ENCODE results near the gene UTP14C. TPM values are rescaled to one million over a fixed set of nuclear protein-coding genes. Genes with fewer than 3 reads are reported as not detected.

The UTP14C gene
- total RNA-seq: 10 to 100 TPM in 1 of 4 donors, 1 to 10 TPM in 3; 6.3 to 11.8 (median 8.5) TPM

GRCh38 chr13:52024481-52024880 is at the start of gene UTP14C:
TSS of gene UTP14C (plus strand) at chr13:52024691. CDS start at chr13:52028805, 4,114 bp downstream.
- WGBS, 2 donors: 63 to 71% methylated on average over 3 of the region's 3 CpGs
- Histone ChIP-seq H3K27ac (no peak within 1 kb of the TSS), H3K4me3 (no peak within 1 kb of the TSS), H3K4me1 (no peaks in the 10 kb centered on the region), H3K9me3 (peaks cover 0 to 2% (median 0%) of the 10 kb centered on the region in 3 donors), H3K27me3 (no peaks in the 10 kb centered on the region), H3K36me3 (peaks cover 0 to 94% (median 14%) of the 10 kb centered on the region in 3 donors)
- TF ChIP-seq POLR2A (IDR thresholded peaks at IDR 0.05) (no peak), CTCF (IDR thresholded peaks at IDR 0.05) (no peak)
- no peak for DNase-seq
- intact Hi-C loops (cut with DNase I): no loop called here

- no peaks in the 10 kb centered on the region for H3K27me3 ChIP-seq
- no peak for DNase-seq
- WGBS, 2 donors: 14 to 35% methylated on average over 1 of the region's 1 CpG
- no peaks in the 10 kb centered on the region for H3K9me3 ChIP-seq
- intact Hi-C loops (cut with DNase I): no loop called here
- H3K4me3 ChIP-seq: no peak overlapping the region
- no peak overlapping the region for H3K27ac ChIP-seq
- no peaks in the 10 kb centered on the region for H3K4me1 ChIP-seq
- no peaks in the 10 kb centered on the region for H3K36me3 ChIP-seq
- TF ChIP-seq CTCF (IDR thresholded peaks at IDR 0.05): no peak
- no peak for TF ChIP-seq POLR2A (IDR thresholded peaks at IDR 0.05)
Observed at GRCh38 chr13:51976423-51976822, 48.1 kb upstream of the UTP14C start.

- no peak for DNase-seq
- Histone ChIP-seq H3K4me3 (no peak overlapping the region), H3K27me3 (no peaks in the 10 kb centered on the region), H3K4me1 (no peaks in the 10 kb centered on the region), H3K36me3 (no peaks in the 10 kb centered on the region), H3K9me3 (no peaks in the 10 kb centered on the region), H3K27ac (no peak overlapping the region)
- WGBS, 2 donors: 82 to 83% methylated on average over 5 of the region's 5 CpGs
- intact Hi-C loops (cut with DNase I): no loop called here
- TF ChIP-seq CTCF (IDR thresholded peaks at IDR 0.05): no peak
- TF ChIP-seq POLR2A (IDR thresholded peaks at IDR 0.05): no peak
Observed at GRCh38 chr13:51976890-51977289, 47.6 kb upstream of the UTP14C start.

GRCh38 chr13:51977625-51978024 is 46.9 kb upstream of the UTP14C start:
- intact Hi-C loops (cut with DNase I): no loop called here
- no peaks in the 10 kb centered on the region for H3K4me1 ChIP-seq
- DNase-seq: no peak
- no peaks in the 10 kb centered on the region for H3K9me3 ChIP-seq
- H3K4me3 ChIP-seq: no peak overlapping the region
- WGBS, 2 donors: 86 to 91% methylated on average over 5 of the region's 5 CpGs
- no peak overlapping the region for H3K27ac ChIP-seq
- H3K36me3 ChIP-seq: no peaks in the 10 kb centered on the region
- no peaks in the 10 kb centered on the region for H3K27me3 ChIP-seq
- no peak for TF ChIP-seq POLR2A (IDR thresholded peaks at IDR 0.05)
- TF ChIP-seq CTCF (IDR thresholded peaks at IDR 0.05): no peak

- no peak for DNase-seq
- Histone ChIP-seq H3K27me3 (no peaks in the 10 kb centered on the region), H3K4me3 (no peak overlapping the region), H3K27ac (no peak overlapping the region), H3K36me3 (no peaks in the 10 kb centered on the region), H3K9me3 (no peaks in the 10 kb centered on the region), H3K4me1 (no peaks in the 10 kb centered on the region)
- WGBS, 2 donors: 58 to 84% methylated on average over 3 to 5 of the region's 5 CpGs
- TF ChIP-seq POLR2A (IDR thresholded peaks at IDR 0.05) (no peak), CTCF (IDR thresholded peaks at IDR 0.05) (no peak)
- intact Hi-C loops (cut with DNase I): no loop called here
Observed at GRCh38 chr13:51978796-51979556, 45.5 kb upstream of the UTP14C start.
